ENCODE measurements around the gene BCL7A.

Gene BCL7A

GRCh38 chr12:122079532-122080081 is 57.9 kb downstream of the BCL7A start:
- no peak for DNase-seq

- DNase-seq, result no peak
Measured at GRCh38 chr12:122080149-122081082, 58.7 kb downstream of the BCL7A start.

DNA sequence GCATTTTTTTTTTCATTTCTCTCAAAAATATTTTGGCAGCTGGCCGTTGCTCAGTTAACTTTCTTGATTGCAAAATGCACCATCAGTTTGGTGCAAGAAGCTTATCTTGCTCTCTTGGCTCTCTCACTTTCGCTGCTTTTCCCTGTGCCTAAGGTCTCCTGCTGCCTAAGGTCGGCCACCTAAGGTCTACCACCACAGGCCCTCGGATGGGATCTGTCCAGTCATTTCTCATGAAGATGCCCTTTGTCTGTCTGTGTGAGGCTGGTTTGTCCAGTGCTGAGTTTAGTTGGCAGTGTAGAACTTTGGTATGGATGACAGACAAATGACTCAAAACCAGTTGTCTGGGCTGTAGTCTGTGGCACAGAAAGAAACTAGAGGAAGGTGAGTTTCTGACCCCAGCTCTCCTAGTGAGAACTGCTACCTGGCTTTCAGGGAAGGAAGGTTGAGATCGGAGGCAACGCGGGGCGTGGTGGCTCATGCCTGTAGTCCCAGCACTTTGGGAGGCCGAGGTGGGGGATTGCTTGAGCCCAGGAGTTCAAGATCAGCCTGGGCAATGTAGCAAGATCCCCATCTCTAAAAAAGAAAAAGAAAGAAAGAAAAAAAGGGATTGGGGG is 59.5 kb downstream of the BCL7A start:
- DNase-seq, result no peak

DNA sequence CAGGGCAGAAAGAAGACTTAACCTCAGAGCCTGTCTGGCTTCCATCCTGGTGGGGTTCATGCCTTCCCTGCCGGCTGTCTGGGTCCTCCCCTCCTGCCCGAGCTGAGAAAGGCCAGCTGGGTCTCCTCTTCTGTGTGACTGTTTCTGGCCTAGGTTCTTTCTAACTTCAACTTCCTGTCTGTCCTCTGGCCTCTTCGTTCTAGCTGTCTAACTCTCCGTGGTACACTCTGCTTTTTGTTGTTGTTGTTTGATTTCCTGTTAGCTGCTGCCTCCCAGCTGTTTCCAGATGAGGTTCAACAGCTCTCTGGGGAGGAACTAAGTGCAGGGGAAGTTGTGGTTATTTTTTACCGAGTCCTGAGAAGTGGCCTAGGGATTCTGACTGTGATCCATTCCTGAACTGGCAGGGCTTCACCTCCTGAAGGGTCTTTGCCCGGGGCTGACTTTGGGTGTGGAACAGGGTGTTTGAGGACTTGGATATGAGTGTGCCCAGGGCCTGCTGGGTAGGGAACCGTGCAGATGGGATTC is 60.1 kb downstream of the BCL7A start:
- no peak for DNase-seq

GRCh38 chr12:122082621-122083356 is 61.1 kb downstream of the BCL7A start:
- DNase-seq, result no peak

- DNase-seq, result no peak
Measured at GRCh38 chr12:122084857-122085405, 63.2 kb downstream of the BCL7A start.

- no peak for DNase-seq
Measured at GRCh38 chr12:122085591-122085990, 63.9 kb downstream of the BCL7A start.

DNA sequence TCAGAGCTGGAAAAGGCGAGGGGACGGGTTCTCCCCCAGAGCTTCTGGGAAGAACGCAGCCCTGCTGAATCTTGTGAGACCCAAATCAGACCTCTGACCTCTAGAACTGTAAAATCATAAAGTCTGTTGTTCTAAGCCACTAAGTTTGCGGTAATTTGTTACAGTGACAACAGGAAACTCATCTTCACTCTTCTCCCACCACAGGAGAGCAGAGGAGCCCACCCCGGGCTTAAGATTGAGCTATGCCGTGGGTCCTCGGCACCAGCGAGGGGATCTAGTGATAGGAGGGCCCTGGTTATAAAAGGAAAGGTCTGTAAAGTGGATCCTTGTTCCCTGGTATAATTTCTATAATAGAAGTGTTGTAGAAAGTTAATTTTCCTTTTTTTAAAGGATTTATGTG is 64.4 kb downstream of the BCL7A start:
- DNase-seq, result no peak

DNA sequence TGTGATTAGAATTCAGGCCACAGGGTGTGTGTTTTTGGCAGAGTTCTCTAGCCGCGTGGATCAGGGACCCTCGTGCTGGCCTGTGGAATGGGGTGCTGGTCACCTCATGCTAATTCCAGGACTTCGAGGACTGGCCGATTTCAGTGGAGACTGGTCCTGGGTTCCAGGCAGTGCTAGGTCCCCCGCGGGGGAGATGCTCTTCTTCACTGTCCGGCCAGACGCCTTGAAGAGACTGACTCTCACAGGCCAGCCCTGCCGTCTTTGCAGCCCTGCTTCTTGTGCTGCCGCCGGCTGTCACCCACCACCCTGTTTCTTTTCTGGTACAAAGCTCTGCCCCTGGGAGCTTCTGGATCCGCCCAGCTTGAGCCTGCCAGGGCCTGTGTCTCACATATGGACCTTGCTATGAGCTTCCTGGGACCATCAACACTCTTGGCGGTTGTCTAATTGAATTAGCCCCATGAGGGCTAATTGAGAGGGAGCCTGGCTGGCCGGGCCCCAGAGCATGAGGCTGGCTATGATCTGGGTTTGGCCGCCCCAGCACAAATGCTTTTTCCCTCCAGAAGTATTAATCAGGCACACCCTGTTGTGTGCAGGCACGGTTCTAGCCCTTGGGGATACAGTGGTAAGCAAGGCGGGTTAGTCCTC is 65.1 kb downstream of the BCL7A start:
- DNase-seq, result no peak

GRCh38 chr12:122087431-122088178 is 65.9 kb downstream of the BCL7A start:
- DNase-seq, result no peak

DNA sequence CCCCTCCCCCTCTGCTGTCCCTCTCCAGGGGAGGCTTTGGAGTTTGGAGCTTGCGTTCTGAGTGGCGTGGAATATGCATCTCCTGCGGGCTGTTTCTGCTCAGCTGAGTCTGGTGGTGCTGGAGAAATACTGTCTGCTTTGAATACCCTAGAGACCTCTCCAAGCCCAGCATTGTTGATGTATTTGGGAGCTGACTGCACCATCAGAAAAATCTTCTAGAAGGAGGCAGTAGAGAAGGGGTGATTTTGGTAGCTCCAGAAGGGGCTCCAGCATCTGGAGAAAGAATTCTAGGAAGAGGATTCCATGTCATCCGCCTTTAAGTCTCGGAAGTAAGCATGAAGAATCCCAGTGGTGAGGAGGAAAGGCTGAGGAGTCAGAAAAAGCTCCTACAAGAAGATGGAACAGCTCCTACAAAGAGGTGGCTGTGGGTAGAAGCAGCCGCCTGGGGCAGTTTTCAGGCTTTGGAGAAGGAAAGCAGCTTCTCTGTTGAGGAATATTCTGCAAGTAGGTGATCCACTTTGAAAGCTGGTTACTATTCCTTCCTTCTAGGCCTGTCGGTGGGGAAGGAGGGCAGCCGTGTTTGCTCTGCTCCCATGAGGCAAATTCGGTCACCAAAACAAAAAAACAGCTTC is 66.6 kb downstream of the BCL7A start:
- DNase-seq, result no peak

DNA sequence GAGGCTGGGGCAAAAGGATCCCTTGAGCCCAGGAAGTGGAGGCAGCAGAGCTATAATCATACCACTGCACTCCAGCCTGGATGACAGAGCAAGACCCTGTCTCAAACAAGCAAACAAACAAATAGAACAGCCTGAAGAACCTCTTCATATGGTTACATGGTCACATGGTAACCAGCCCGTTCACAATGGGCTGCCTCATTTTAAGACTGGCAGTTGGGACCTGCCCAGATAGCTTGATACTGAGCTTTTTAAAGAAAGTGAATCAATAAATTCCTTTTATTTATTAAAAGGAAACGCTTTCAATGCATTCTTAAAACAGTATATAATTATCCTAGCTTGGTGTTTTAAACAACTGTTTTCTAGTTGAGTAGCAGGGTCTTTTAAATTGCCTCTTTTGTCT is 67.4 kb downstream of the BCL7A start:
- no peak for DNase-seq

- DNase-seq, result no peak
Measured at GRCh38 chr12:122090759-122091515, 69.3 kb downstream of the BCL7A start.

GRCh38 chr12:122093098-122093883 is 71.6 kb downstream of the BCL7A start:
- no peak for DNase-seq

DNA sequence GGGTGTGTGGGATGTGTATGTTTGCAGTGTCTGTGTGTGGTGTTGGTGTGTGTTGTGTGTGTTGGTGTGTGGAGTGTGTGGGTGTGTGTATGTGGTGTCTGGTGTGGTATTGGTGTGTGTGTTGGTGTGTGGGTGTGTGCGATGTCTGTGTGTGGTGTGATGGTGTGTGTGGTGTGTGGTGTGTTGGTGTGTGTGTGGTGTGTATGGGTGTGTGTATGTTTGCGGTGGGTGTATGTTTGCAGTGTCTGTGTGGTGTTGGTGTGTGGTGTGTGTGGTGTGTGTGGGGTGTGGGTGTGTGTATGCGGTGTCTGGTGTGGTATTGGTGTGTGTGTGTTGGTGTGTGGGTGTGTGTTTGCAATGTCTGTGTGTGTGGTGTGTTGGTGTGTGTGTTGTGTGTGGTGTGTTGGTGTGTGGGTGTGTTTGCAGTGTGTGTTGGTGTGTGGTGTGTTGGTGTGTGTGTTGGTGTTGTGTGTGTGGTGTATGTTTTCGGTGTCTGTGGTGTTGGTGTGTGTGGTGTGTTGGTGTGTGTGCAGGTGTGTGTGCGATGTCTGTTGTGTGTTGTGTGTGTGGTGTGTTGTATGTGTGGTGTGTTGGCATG is 72.6 kb downstream of the BCL7A start:
- DNase-seq, result no peak

GRCh38 chr12:122094735-122095631 is 73.3 kb downstream of the BCL7A start:
- no peak for DNase-seq

- no peak for DNase-seq
Measured at GRCh38 chr12:122096014-122096413, 74.3 kb downstream of the BCL7A start.
